Upper lobe of left lung (tissue), 4 donors: ENCODE data around the gene SYT12.

Source experiments
- POLR2AphosphoS5 ChIP-seq, 2 donors: sonication (generic); formaldehyde crosslinking; IDR thresholded peaks; one replicate each; pipeline ENCODE4 v1.5.1; 2017; ENCODE audit warnings: antibody characterized with exemption in 2 of 2
- TF ChIP-seq, protein P1 (sequence below), 6 experiments: fragments of 450-650 bp in 4 of 6; fragments of 200-600 bp in 2 of 6; sonication (generic) in 2 of 6; IDR thresholded peaks; one replicate each; pipeline ENCODE4 v1.5.1; 2016 to 2019; ENCODE audit warnings: antibody characterized with exemption in 6 of 6

GRCh38 chr11:67045314-67045713 is 22.4 kb downstream of the SYT12 start:
- TF ChIP-seq, protein P1, sequence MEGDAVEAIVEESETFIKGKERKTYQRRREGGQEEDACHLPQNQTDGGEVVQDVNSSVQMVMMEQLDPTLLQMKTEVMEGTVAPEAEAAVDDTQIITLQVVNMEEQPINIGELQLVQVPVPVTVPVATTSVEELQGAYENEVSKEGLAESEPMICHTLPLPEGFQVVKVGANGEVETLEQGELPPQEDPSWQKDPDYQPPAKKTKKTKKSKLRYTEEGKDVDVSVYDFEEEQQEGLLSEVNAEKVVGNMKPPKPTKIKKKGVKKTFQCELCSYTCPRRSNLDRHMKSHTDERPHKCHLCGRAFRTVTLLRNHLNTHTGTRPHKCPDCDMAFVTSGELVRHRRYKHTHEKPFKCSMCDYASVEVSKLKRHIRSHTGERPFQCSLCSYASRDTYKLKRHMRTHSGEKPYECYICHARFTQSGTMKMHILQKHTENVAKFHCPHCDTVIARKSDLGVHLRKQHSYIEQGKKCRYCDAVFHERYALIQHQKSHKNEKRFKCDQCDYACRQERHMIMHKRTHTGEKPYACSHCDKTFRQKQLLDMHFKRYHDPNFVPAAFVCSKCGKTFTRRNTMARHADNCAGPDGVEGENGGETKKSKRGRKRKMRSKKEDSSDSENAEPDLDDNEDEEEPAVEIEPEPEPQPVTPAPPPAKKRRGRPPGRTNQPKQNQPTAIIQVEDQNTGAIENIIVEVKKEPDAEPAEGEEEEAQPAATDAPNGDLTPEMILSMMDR (IDR thresholded peaks at IDR 0.05): no peak
- TF ChIP-seq POLR2AphosphoS5 (IDR thresholded peaks at IDR 0.05): no peak
